HepG2 (cell line): ENCODE results near the gene PIK3R1. TPM values are rescaled to one million over a fixed set of nuclear protein-coding genes. Genes with fewer than 3 reads are reported as not detected.

Source experiments
- ATAC-seq: fragments of 200-7000 bp; cut with Tn5 transposase; 3 replicates; pipeline ENCODE4 v1.9.1; 2020; ENCODE audit warnings: mild to moderate bottlenecking, moderate library complexity
- BruUV-seq: library from RNA; stranded (reverse); fragments of 400-500 nt; replicated peaks from 2 replicates; lab custom pipeline; 2021; lab: Mats Ljungman, UMichigan
- CTCF ChIA-PET: fragments of 300-600 bp; formaldehyde crosslinking; extraction: SDS; loops from one replicate; lab custom pipeline; 2021; ENCODE audit warnings: low total read pairs, inconsistent platforms, low intra/inter-chr PET ratio; lab: Yijun Ruan, JAX
- POLR2A ChIA-PET: fragments of 350-600 bp; sonication (Branson Sonifier 250); formaldehyde crosslinking; loops from one replicate; lab custom pipeline; 2020; ENCODE audit warnings: antibody characterized with exemption, inconsistent platforms; lab: Yijun Ruan, JAX
- DNase-seq: peaks from one replicate; pipeline ENCODE4 v3.0.0-alpha.2; 2015; ENCODE audit warnings: low spot score
- FAIRE-seq: peaks from 3 replicates; lab custom pipeline; 2011; peaks lifted over from hg19 to GRCh38; lab: Jason Lieb, UNC
- H2AFZ ChIP-seq: one replicate; pipeline ENCODE4 v1.6.1; 2011; ENCODE audit warnings: low read length, inconsistent platforms
- H3K27ac ChIP-seq: fragments of 300-600 bp; 3 replicates; pipeline ENCODE4 v1.8.0; 2011; ENCODE audit warnings: mixed run types, mild to moderate bottlenecking, mixed read lengths, low read length, inconsistent platforms; ENCODE audit not compliant: insufficient read depth; ENCODE audit errors: extremely low read length
- H3K27me3 ChIP-seq, 2 experiments: fragments of 200-600 bp in 1 of 2; 2 replicates in 1 of 2; 3 replicates in 1 of 2; pipeline versions ENCODE4 v1.6.0 to v1.8.0; 2011; ENCODE audit warnings: low read length in 2 of 2, mild to moderate bottlenecking in 2 of 2, moderate library complexity in 2 of 2, inconsistent platforms in 1 of 2; ENCODE audit not compliant: insufficient read depth in 2 of 2, control insufficient read depth in 1 of 2
- H3K36me3 ChIP-seq, 2 experiments: fragments of 200-600 bp in 1 of 2; replicated peaks in 1 of 2; 2 replicates in 1 of 2; 3 replicates in 1 of 2; pipeline versions ENCODE4 v1.5.1 to v1.8.0; 2011; ENCODE audit warnings: low read length in 2 of 2, inconsistent platforms in 1 of 2; ENCODE audit not compliant: insufficient read depth in 2 of 2, control insufficient read depth in 1 of 2
- H3K4me1 ChIP-seq: 2 replicates; pipeline ENCODE4 v1.5.1; 2012; ENCODE audit warnings: low read length, inconsistent platforms; ENCODE audit not compliant: insufficient read depth
- H3K4me2 ChIP-seq: 2 replicates; pipeline ENCODE4 v1.6.0; 2011; ENCODE audit warnings: low read depth, low read length, inconsistent platforms
- H3K4me3 ChIP-seq, 3 experiments: fragments of 200-600 bp in 1 of 3; sonication (generic), shearing (Covaris generic) in 1 of 3; replicated peaks in 1 of 3; 2 replicates each; pipeline ENCODE4 v1.5.1; 2011 to 2016; ENCODE audit warnings: low read length in 3 of 3, inconsistent platforms in 2 of 3, low read depth in 2 of 3, mild to moderate bottlenecking in 2 of 3, control low read depth in 1 of 3, mixed read lengths in 1 of 3; ENCODE audit not compliant: insufficient read depth in 1 of 3
- H3K79me2 ChIP-seq: one replicate; pipeline ENCODE4 v1.6.1; 2011; ENCODE audit warnings: low read length, inconsistent platforms; ENCODE audit not compliant: insufficient read depth
- H3K9ac ChIP-seq: 2 replicates; pipeline ENCODE4 v1.6.0; 2011; ENCODE audit warnings: mild to moderate bottlenecking, low read depth, low read length, inconsistent platforms; ENCODE audit not compliant: insufficient read depth
- H3K9me3 ChIP-seq: 2 replicates; pipeline ENCODE4 v1.5.1; 2012; ENCODE audit warnings: mild to moderate bottlenecking, low read length
- H4K20me1 ChIP-seq: 2 replicates; pipeline ENCODE4 v1.6.0; 2011; ENCODE audit warnings: inconsistent platforms, mild to moderate bottlenecking, low read length, moderate library complexity; ENCODE audit not compliant: insufficient read depth
- EEA1 ChIP-seq: sonication (generic); formaldehyde crosslinking; IDR thresholded peaks from 2 replicates; pipeline ENCODE4 v1.5.1; 2020; ENCODE audit warnings: mild to moderate bottlenecking, missing genetic modification reagents, borderline replicate concordance
- RFX5 ChIP-seq: IDR thresholded peaks from 2 replicates; pipeline ENCODE4 v1.6.1; 2011; ENCODE audit warnings: low read depth, low read length, improper control_type of control experiment
- ZNF652 ChIP-seq: IDR thresholded peaks from 2 replicates; pipeline ENCODE4 v1.6.1; 2016; ENCODE audit warnings: low read depth, borderline replicate concordance
- WGBS: methylation state at CpG from one replicate; pipeline ENCODE4 v1.1.6; 2017; ENCODE audit warnings: low lambda C conversion rate; 5-methylcytosine and 5-hydroxymethylcytosine counted together
- in situ Hi-C: cut with HindIII; loops from 2 replicates; pipeline ENCODE4 v1.10.0; 2017; ENCODE audit warnings: low pct_unique_long_range_greater_than_20kb; ENCODE audit not compliant: extremely low pct_ligation_motif_present
- intact Hi-C: fragments of 100-400 bp; cut with micrococcal nuclease; formaldehyde crosslinking; loops from one replicate; pipeline ENCODE4 v1.10.0; 2022; ENCODE audit not compliant: unreplicated experiment
- polyA plus RNA-seq, 8 experiments: library from polyadenylated mRNA; depleted of rRNA in 3 of 8; stranded (reverse) in 7 of 8; unstranded in 1 of 8; fragments of >200 nt; fragmentation: Illumina TruSeq in 4 of 8; extraction: Trizol in 4 of 8; gene quantifications; 2 replicates each; pipeline versions ENCODE4 v1.2.1 to v1.2.3, GENCODE V29; 2011 to 2016; ENCODE audit warnings: low read depth in 4 of 8, missing spikeins in 1 of 8, mixed read lengths in 1 of 8; ENCODE audit not compliant: insufficient read depth in 1 of 8
- total RNA-seq, 5 experiments: library from RNA; depleted of rRNA; stranded (reverse); fragments of >200 nt; fragmentation: Illumina TruSeq; extraction: Trizol; gene quantifications; 2 replicates each; pipeline ENCODE4 v1.2.3, GENCODE V29; 2016; ENCODE audit warnings: low read depth in 1 of 5
- TF ChIP-seq, protein P1 (sequence below): sonication (generic); formaldehyde crosslinking; IDR thresholded peaks from 2 replicates; pipeline ENCODE4 v1.4.0; 2020; ENCODE audit warnings: mild to moderate bottlenecking, missing genetic modification reagents
- TF ChIP-seq, protein P2 (sequence below): sonication (generic); formaldehyde crosslinking; IDR thresholded peaks from 2 replicates; pipeline ENCODE4 v1.4.0; 2020; ENCODE audit warnings: missing genetic modification reagents, borderline replicate concordance
- TF ChIP-seq, protein P3 (sequence below): sonication (generic); formaldehyde crosslinking; IDR thresholded peaks from 2 replicates; pipeline ENCODE4 v1.4.0; 2020; ENCODE audit warnings: mild to moderate bottlenecking, missing genetic modification reagents, borderline replicate concordance

PIK3R1 gene
- total and polyA plus RNA-seq, 2 of the 13 experiments (the other 11 are each of a cell fraction or from before 2014, with no cell fraction given): 8.4 to 21.3 TPM

DNA sequence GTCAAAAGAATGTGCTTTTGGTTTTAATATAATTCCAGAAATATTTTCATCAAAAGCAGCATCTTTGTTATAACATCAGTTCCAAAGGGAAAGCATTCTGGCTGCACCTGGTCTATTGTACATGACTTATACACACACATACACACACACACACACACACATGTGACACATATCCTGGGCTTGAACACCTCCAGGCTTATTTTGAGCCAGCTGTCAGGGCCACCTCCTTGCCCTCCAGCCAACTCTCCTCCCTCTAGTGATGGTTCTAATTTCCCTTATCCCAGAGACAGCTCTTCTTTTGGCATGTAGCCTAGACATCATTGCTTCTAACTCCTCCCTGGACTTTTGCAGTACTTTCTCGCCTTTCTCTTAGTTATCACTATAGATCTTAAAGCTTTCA, 115.0 kb downstream of the PIK3R1 start:
- Histone ChIP-seq H3K4me1 (no peaks in the 10 kb centered on the region), H3K27me3 (peaks cover 1 to 4% of the 10 kb centered on the region in 2 experiments; a peak in 2 of 5 replicates), H3K4me3 (no peak overlapping the region), H3K36me3 (no peaks in the 10 kb centered on the region), H3K4me2 (no peak overlapping the region), H2AFZ (no peak overlapping the region), H3K79me2 (no peaks in the 10 kb centered on the region), H3K27ac (no peak overlapping the region), H4K20me1 (no peaks in the 10 kb centered on the region), H3K9me3 (no peaks in the 10 kb centered on the region), H3K9ac (no peak overlapping the region)
- in situ Hi-C loops: no loop called here
- WGBS: 31% methylated on average over 1 of the region's 1 CpG
- CTCF ChIA-PET: no interaction called here
- BruUV-seq: no TSS peak
- ATAC-seq (no peak), DNase-seq (no peak), FAIRE-seq (no peak)
- POLR2A ChIA-PET: no interaction called here
- intact Hi-C loops: no loop called here
- TF ChIP-seq, protein P1, sequence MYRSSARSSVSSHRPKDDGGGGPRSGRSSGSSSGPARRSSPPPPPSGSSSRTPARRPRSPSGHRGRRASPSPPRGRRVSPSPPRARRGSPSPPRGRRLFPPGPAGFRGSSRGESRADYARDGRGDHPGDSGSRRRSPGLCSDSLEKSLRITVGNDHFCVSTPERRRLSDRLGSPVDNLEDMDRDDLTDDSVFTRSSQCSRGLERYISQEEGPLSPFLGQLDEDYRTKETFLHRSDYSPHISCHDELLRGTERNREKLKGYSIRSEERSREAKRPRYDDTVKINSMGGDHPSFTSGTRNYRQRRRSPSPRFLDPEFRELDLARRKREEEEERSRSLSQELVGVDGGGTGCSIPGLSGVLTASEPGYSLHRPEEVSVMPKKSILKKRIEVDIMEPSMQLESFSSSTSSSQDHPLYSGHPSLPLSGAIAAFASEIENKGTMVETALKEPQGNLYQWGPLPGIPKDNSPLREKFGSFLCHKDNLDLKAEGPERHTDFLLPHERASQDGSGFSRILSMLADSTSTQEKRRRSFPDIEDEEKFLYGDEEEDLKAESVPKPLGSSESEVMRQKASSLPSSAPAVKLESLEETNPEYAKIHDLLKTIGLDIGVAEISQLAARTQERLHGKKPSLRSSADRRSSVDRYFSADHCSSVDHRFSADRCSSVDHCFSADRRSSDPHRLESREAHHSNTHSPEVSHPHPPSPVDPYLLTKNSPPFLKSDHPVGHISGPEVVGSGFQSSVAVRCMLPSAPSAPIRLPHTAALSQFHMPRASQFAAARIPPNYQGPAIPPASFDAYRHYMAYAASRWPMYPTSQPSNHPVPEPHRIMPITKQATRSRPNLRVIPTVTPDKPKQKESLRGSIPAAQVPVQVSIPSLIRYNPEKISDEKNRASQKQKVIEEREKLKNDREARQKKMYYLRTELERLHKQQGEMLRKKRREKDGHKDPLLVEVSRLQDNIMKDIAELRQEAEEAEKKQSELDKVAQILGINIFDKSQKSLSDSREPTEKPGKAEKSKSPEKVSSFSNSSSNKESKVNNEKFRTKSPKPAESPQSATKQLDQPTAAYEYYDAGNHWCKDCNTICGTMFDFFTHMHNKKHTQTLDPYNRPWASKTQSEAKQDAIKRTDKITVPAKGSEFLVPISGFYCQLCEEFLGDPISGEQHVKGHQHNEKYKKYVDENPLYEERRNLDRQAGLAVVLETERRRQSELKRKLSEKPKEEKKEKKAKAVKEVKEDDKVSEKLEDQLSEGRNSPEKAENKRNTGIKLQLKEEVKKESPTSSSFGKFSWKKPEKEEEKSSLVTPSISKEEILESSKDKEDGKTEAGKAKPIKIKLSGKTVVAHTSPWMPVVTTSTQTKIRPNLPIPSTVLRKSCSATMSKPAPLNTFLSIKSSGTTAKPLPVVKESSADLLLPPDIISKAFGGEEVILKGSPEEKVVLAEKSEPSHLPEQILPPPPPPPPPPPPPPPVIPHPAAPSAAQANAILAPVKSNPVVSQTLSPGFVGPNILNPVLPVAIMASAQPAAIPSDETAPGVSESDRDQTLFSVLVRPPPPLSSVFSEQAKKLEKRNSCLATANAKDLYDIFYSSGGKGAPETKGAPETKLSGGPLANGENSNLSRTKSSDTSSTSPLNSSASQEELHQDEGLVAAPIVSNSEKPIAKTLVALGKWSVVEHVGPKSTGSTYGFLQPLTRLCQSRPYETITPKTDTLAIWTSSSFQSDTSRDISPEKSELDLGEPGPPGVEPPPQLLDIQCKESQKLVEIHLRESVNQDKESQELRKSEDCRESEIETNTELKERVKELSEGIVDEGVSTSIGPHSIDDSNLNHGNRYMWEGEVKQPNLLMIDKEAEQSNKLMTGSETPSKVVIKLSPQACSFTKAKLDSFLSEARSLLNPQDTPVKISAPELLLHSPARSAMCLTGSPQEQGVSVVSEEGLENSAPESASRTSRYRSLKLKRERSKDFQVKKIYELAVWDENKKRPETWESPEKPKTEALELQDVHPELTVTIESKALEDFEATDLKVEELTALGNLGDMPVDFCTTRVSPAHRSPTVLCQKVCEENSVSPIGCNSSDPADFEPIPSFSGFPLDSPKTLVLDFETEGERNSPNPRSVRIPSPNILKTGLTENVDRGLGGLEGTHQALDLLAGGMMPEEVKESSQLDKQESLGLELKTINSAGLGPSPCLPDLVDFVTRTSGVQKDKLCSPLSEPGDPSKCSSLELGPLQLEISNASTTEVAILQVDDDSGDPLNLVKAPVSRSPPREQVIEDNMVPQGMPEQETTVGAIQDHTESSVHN: no peak
- TF ChIP-seq, protein P2, sequence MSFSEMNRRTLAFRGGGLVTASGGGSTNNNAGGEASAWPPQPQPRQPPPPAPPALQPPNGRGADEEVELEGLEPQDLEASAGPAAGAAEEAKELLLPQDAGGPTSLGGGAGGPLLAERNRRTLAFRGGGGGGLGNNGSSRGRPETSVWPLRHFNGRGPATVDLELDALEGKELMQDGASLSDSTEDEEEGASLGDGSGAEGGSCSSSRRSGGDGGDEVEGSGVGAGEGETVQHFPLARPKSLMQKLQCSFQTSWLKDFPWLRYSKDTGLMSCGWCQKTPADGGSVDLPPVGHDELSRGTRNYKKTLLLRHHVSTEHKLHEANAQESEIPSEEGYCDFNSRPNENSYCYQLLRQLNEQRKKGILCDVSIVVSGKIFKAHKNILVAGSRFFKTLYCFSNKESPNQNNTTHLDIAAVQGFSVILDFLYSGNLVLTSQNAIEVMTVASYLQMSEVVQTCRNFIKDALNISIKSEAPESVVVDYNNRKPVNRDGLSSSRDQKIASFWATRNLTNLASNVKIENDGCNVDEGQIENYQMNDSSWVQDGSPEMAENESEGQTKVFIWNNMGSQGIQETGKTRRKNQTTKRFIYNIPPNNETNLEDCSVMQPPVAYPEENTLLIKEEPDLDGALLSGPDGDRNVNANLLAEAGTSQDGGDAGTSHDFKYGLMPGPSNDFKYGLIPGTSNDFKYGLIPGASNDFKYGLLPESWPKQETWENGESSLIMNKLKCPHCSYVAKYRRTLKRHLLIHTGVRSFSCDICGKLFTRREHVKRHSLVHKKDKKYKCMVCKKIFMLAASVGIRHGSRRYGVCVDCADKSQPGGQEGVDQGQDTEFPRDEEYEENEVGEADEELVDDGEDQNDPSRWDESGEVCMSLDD (CRISPR knock-in tag): no peak
- TF ChIP-seq, protein P3, sequence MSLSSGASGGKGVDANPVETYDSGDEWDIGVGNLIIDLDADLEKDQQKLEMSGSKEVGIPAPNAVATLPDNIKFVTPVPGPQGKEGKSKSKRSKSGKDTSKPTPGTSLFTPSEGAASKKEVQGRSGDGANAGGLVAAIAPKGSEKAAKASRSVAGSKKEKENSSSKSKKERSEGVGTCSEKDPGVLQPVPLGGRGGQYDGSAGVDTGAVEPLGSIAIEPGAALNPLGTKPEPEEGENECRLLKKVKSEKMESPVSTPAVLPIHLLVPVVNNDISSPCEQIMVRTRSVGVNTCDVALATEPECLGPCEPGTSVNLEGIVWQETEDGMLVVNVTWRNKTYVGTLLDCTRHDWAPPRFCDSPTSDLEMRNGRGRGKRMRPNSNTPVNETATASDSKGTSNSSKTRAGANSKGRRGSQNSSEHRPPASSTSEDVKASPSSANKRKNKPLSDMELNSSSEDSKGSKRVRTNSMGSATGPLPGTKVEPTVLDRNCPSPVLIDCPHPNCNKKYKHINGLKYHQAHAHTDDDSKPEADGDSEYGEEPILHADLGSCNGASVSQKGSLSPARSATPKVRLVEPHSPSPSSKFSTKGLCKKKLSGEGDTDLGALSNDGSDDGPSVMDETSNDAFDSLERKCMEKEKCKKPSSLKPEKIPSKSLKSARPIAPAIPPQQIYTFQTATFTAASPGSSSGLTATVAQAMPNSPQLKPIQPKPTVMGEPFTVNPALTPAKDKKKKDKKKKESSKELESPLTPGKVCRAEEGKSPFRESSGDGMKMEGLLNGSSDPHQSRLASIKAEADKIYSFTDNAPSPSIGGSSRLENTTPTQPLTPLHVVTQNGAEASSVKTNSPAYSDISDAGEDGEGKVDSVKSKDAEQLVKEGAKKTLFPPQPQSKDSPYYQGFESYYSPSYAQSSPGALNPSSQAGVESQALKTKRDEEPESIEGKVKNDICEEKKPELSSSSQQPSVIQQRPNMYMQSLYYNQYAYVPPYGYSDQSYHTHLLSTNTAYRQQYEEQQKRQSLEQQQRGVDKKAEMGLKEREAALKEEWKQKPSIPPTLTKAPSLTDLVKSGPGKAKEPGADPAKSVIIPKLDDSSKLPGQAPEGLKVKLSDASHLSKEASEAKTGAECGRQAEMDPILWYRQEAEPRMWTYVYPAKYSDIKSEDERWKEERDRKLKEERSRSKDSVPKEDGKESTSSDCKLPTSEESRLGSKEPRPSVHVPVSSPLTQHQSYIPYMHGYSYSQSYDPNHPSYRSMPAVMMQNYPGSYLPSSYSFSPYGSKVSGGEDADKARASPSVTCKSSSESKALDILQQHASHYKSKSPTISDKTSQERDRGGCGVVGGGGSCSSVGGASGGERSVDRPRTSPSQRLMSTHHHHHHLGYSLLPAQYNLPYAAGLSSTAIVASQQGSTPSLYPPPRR (CRISPR knock-in tag): no peak
- TF ChIP-seq EEA1 (CRISPR knock-in tag) (no peak), ZNF652 (CRISPR knock-in tag) (no peak), RFX5 (no peak)
